NCI-H69 (cell line): ENCODE data around the gene CSGALNACT2.
"Not testable (repeated sequence)": the region's sequence is repeated elsewhere in the genome, so short reads cannot be mapped to it uniquely, and the experiment has no call there.

Experiments used
- DNase-seq: peaks from one replicate; lab custom pipeline; 2025; lab: John Stamatoyannopoulos, UW

Gene CSGALNACT2

DNA sequence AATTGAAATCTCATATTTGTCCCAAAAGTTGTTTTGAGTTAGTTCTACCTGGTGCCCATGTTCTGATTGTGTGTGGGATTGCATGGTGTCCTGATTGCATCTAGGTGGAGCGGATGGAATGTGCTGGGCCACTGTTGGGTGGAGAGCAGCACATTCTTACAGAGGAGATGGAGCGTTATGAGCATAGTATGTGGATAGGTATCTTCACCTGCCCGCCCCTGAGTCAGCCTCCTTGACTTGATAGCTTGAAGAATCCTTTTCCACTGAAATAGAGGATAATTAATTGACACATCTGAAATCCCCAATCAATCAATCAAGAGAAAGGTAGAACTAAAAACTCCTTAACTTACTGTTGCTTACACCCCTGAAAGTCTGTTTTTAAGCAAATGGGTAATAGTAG, 45.5 kb downstream of the CSGALNACT2 start:
- DNase-seq: not testable (repeated sequence)

DNA sequence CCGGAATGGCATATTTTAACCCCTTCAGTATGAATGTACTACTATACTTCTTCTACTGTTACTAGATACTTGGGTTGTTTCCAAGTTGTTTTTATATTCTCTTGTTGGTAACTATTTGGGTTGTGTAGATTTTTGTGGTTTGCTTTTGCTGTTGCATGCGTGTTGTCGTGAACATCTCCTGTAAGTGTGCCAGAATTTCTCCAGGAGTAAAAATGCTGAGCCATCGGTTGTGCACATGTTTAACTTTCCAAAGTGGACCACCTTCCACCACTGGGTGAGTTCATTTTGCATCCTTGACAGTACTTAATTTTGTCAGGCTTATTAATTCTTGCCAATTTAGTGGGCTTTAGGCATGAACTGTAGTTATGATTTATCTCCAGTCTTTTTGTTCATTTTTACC, 47.9 kb downstream of the CSGALNACT2 start:
- DNase-seq: no peak

- no peak for DNase-seq
Measured at GRCh38 chr10:43187213-43187612, 49.0 kb downstream of the CSGALNACT2 start.

DNA sequence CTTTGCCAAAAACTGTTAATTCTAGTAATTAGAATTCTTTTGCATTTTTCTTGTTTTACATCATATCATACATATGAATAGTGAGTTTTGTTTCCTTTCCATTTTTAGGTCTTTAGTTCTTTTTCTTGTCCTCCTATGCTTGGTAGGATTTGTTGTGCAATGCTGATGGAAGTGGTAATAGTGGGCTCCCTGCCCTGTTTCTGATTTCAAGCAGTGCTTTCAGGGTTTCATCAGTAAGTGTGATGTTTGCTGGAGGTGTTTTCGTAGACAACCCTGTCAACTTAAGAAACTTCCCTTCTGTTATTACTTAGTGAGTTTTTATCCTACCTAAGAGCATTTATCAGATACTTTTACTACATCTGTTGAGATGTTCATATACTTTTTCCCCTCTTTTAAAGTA, 50.5 kb downstream of the CSGALNACT2 start:
- no peak for DNase-seq

DNA sequence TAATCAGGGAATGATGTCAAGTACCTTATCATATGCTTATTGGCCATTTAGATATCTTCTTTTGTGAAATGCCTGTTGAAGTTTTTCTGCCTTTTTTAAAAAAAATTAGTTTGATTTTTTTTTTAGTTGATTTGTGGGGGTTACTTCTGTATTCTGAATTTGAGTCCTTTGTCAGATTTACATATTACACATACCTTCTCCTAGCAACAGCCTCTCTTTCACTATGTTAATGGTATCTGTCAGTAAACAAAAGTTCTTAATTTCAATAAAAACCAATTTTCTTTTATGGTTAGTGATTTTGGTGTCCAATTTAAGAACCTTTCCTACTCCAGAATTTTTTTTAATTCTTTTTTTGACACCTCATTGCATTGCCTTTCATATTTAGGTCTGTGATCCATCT, 52.0 kb downstream of the CSGALNACT2 start:
- DNase-seq: no peak

- no peak for DNase-seq
Measured at GRCh38 chr10:43190775-43191174, 52.5 kb downstream of the CSGALNACT2 start.

DNA sequence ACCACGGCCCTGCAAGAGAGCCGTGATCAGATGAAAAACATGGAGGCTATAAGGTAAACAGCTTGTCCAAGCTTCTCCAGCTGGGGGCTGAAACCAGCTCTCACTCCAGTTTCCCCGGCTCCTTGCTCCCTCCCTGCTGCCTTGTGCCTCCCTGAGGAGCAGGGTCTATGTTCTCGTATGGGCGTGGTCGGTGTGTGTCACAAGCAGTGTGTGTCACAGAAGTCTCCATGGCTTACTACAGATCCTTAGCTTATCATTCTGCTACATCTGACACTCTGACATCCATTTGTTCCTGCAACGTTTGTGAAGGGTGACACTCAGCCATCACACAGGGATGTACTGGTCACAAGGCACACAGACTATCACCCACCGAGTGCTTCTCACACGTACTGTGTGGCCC, 54.6 kb downstream of the CSGALNACT2 start:
- DNase-seq: no peak

- no peak for DNase-seq
Measured at GRCh38 chr10:43193496-43194080, 55.3 kb downstream of the CSGALNACT2 start.

DNA sequence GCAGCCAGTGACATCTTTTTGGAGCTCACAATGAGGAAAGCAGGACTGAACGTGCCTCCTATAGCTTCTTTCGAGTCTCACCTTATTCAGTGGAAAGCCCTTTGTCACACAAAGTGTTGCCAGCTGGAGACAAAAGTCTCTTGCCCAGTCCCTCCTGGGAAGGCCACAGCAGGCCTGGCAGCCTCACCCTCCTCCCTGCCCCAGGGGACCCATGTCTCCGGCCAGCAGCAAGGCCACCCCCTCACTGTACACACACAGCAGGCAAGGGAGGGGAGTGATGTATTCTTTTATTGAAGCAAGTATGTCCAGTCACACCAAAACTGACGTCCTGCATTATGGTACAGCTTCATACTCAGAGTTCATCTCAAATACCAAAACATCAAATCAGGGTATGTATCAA, 56.0 kb downstream of the CSGALNACT2 start:
- no peak for DNase-seq

GRCh38 chr10:43194859-43195258, 56.6 kb downstream of the CSGALNACT2 start:
- DNase-seq: no peak

GRCh38 chr10:43195557-43195956, 57.3 kb downstream of the CSGALNACT2 start:
- no peak for DNase-seq

- DNase-seq: no peak
Measured at GRCh38 chr10:43196131-43196980, 58.1 kb downstream of the CSGALNACT2 start.

- DNase-seq: no peak
Measured at GRCh38 chr10:43196981-43197833, 59.0 kb downstream of the CSGALNACT2 start.

GRCh38 chr10:43197834-43198681, 59.8 kb downstream of the CSGALNACT2 start:
- no peak for DNase-seq

DNA sequence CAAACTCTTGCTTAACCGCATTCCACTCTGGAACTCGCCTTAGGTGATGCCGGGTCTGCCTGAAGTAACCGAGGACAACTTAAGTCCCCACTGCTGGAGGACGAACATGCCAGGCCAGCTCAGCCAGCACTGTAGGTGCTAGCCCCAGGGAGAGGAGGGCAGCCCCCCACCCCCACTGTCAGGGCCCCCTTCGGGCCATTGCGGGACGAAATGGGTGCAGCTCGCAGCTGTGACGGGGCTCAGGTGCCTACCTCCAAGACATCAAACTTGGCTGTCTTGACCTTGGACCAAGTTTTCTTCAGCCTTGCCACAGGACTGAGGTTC, 60.4 kb downstream of the CSGALNACT2 start:
- no peak for DNase-seq

- DNase-seq: no peak
Measured at GRCh38 chr10:43199088-43199683, 60.9 kb downstream of the CSGALNACT2 start.

DNA sequence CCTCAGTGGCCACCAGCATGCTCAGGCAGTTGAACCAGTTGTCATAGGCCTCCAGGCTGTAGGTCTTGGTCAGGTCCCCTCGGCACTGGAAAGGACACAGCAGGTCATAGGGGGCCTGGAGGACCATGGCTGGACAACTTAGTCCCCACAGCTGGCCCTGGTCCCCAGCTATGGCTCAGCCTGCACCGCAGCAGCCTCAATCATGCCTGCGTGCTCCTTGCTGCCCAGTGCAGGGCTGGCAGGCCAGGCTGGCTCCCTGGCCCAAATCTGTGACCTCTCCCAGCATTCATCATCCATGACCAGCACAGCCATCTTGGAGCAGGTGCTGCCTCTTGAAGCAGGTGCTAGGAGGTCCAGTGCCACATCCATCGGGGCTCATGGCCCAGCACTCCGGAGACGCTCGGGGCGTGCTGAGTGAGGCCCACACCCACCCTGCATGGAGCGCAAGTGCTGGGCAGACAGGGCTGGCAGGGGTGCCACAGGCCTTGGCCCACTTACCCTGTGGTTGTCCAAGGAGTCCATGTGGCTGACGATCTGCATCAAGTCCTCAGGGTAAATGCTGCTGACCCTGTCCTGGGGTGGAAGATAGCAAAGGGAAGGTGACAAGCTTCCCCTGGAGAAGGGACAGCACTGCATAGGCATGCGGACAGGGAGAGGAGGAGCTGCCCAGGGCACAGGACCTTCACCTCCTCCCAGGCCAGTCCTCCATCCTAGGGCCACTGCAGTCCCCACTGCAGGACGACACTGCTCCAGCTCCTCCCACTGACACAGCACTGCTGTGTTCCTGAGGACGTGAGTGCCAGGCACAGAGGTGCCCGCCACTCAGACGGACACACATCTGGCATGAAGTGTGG, 61.7 kb downstream of the CSGALNACT2 start:
- no peak for DNase-seq

- no peak for DNase-seq
Measured at GRCh38 chr10:43200538-43201390, 62.5 kb downstream of the CSGALNACT2 start.

- no peak for DNase-seq
Measured at GRCh38 chr10:43201545-43202131, 63.4 kb downstream of the CSGALNACT2 start.
